Measurements from ENCODE around the gene CDX2. TPM values are rescaled to one million over a fixed set of nuclear protein-coding genes. Genes with fewer than 3 reads are reported as not detected.

CDX2 gene
- total RNA-seq, 1 donor from 2014 or later, result not detected

DNA sequence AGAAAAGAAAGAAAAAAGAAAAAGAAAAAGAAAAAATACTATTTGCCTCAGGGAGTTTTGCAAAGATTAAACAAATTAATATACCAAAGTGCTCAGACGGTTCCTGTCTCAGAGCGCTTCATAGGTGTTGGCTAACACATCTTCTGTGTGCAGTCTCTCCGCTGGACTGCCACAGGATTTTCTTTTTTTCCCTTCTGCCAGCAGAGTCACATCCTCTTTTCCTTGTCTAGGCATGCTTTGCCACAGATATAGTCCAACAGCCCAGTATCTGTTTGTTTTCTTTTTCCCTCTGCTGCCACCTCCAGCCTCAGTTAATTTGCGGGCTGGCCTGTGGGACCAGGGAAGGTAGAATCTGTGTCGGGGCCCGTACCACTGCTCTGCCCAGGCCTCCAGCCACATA is 22.8 kb upstream of the CDX2 start:
- H3K4me3 Mint-ChIP-seq (ENCODE audit: low read depth), result no peak overlapping the region
- no peak overlapping the region for H3K27ac Mint-ChIP-seq
- peaks cover 2% of the 10 kb centered on the region for H3K27me3 Mint-ChIP-seq (ENCODE audit: low read depth)
- no peak for DNase-seq (ENCODE audit: low spot score)
- H3K9me3 Mint-ChIP-seq, result no peaks in the 10 kb centered on the region
- H3K4me1 Mint-ChIP-seq (ENCODE audit: low read depth), result no peaks in the 10 kb centered on the region
- intact Hi-C loops (cut with micrococcal nuclease), result no loop called here
- H3K36me3 Mint-ChIP-seq (ENCODE audit: low read depth), result no peaks in the 10 kb centered on the region

DNA sequence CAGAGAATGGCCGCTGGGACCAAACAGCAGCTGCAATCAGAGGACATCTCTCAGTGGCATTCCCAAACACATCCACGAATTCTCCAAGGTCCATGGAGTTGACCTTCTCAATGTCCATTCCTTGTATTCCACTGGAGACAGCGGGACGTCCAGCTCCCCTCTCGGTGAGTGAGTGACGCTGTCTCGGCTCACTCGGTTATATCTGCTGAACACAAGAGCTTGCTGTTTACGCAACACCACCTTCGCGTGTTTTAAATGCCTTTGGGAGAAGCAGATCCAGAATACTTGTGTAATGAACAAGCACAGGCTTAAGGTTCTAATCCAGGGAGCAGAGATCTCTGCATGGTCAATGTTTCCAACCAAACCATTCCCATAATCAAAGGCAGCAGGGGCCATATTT is 19.4 kb upstream of the CDX2 start, which contains the start of gene URAD:
Gene URAD (minus strand): TSS at position 174 of the 400 bp plus-strand sequence. CDS start 56 bp downstream, at position 118.
- no peak for DNase-seq (ENCODE audit: low spot score)
- peaks cover 8% of the 10 kb centered on the region for H3K27me3 Mint-ChIP-seq (ENCODE audit: low read depth)
- H3K36me3 Mint-ChIP-seq (ENCODE audit: low read depth), result no peaks in the 10 kb centered on the region
- H3K4me3 Mint-ChIP-seq (ENCODE audit: low read depth), result no peak within 1 kb of the TSS
- intact Hi-C loops (cut with micrococcal nuclease), result no loop called here
- H3K4me1 Mint-ChIP-seq (ENCODE audit: low read depth), result no peaks in the 10 kb centered on the region
- H3K27ac Mint-ChIP-seq, result no peak within 1 kb of the TSS
- H3K9me3 Mint-ChIP-seq, result no peaks in the 10 kb centered on the region

DNA sequence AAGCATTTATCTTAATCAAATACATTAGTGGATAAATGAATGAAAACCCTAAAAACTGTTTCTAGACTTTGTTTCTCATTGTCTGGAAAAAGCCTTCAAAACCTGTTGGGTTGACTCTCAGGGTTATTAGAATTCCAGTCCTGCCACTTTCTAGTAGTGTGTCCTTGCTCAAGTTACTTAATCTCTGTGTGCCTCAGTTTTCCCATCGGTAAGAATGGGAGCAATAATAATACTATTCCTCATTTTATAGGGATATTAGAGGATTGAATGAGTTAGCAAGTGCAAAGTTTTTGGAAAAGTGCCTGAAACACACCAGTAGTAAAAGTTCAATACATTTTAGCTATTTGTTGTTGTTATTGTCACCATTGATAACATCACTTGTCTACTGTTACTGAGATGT is 16.5 kb upstream of the CDX2 start:
- no peaks in the 10 kb centered on the region for H3K4me1 Mint-ChIP-seq (ENCODE audit: low read depth)
- no peak overlapping the region for H3K4me3 Mint-ChIP-seq (ENCODE audit: low read depth)
- peaks cover 33% of the 10 kb centered on the region for H3K27me3 Mint-ChIP-seq (ENCODE audit: low read depth)
- H3K9me3 Mint-ChIP-seq, result no peaks in the 10 kb centered on the region
- H3K36me3 Mint-ChIP-seq (ENCODE audit: low read depth), result no peaks in the 10 kb centered on the region
- intact Hi-C loops (cut with micrococcal nuclease), result loop anchor here (2.0 kb wide), 1 partner anchor 623 kb away; no protein-coding TSS in a partner anchor
- no peak for DNase-seq (ENCODE audit: low spot score)
- H3K27ac Mint-ChIP-seq, result no peak overlapping the region

DNA sequence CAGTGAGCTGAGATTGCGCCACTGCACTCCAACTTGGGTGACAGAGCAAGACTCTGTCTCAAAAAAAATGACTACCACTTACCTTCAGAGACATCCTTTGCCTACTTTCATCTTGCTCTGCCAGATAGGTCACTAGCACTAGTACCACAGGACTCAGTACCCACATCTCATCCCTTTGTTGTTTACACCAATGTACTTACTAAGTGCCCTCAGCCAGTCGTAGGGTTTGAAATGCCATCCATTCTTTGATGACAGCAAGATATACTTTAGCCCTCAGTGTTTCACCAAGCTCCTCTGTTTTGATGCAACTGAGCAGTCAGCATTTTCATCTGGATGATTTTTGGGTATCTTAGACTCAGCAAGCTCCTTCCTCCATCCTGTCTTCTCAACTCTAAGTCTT is 13.2 kb upstream of the CDX2 start:
- H3K36me3 Mint-ChIP-seq (ENCODE audit: low read depth), result no peaks in the 10 kb centered on the region

DNA sequence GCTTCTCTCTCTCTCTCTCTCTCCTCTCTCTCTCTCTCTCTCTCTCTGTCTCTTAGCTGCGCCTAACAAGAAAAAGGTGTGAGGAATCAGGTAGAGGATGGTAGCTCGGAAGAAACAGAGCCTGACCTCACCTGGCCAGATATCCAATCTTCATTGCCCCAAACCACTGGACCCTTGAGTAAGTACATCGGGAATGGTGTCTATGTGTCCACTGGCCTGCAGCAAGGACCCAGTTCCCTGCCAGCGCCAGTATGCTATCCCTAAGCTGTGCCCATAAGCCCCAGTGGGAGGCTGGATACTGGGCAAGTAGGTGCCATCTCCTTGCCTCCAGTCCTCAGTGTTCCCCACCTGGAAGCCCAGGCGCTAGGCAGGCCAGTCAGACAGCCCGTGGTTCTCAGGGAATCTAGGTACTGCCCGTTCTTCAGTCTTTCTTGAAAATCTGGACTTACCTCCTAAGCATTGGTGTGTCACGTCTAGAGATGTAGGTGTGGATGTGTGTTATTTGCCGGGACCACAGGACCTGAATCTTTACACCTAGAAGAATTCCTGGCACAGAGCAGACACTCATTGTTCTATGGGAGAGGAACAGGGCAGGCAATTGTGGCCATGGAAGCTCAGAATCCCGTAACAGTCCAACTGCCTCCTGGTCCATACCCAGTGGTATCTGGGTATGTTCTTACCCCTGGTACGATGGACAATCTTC is 12.0 kb upstream of the CDX2 start:
- Mint-ChIP-seq H3K36me3 (ENCODE audit: low read depth) (no peaks in the 10 kb centered on the region), H3K9me3 (no peaks in the 10 kb centered on the region), H3K27ac (no peak overlapping the region), H3K4me3 (ENCODE audit: low read depth) (no peak overlapping the region), H3K4me1 (ENCODE audit: low read depth) (peaks cover 2% of the 10 kb centered on the region), H3K27me3 (ENCODE audit: low read depth) (peaks cover 59% of the 10 kb centered on the region)
- no peak for DNase-seq (ENCODE audit: low spot score)
- intact Hi-C loops (cut with micrococcal nuclease), result loop anchor here (5.0 kb wide), 1 partner anchor 604 kb away; no protein-coding TSS in a partner anchor

More for the DNA sequence above, 13.2 kb upstream of the CDX2 start:
- peaks cover 54% of the 10 kb centered on the region for H3K27me3 Mint-ChIP-seq (ENCODE audit: low read depth)
- no peak overlapping the region for H3K27ac Mint-ChIP-seq
- H3K9me3 Mint-ChIP-seq, result no peaks in the 10 kb centered on the region
- H3K4me1 Mint-ChIP-seq (ENCODE audit: low read depth), result peaks cover 2% of the 10 kb centered on the region
- no peak overlapping the region for H3K4me3 Mint-ChIP-seq (ENCODE audit: low read depth)
- intact Hi-C loops (cut with micrococcal nuclease), result loop anchor here (5.0 kb wide), 1 partner anchor 605 kb away; no protein-coding TSS in a partner anchor
- DNase-seq (ENCODE audit: low spot score), result no peak

DNA sequence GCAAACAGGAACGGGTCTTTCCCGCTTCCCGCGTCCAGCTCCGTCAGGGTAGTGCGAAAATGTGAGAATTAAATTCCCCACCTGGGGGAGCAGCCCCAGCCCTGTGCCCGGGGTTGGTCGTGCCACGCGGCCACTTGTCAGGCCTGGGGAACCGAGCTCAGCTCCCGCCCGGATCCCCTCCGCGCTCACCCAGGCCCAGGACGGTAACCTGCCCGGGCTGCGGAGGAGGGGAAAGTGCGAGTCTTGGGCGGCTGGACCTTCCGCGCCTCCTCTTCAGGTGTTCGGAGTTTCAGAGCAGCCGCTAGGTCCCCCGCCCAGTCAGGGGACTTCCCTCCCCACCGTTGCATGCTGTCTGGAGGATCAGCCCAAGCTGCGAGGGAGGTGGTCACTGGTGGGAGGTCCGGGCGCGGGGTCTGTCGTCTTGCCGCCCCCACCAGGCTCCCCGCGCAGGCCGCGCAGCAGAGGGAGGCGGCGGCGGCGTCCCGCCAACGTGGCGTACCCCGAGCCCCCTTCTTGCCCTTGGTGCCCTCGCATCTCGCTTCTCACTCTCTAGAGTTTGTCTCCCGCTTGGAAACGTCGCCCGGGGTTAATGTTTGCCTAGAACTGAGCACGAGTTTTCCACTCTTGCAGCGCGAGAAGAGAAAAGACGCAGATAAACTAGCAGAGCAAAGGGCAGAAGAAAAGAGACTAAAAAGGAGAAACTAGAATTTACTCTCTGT is 11.3 kb upstream of the CDX2 start:
- DNase-seq (ENCODE audit: low spot score), result no peak
- Mint-ChIP-seq H3K4me1 (ENCODE audit: low read depth) (peaks cover 4% of the 10 kb centered on the region), H3K36me3 (ENCODE audit: low read depth) (no peaks in the 10 kb centered on the region), H3K27me3 (ENCODE audit: low read depth) (peaks cover 66% of the 10 kb centered on the region), H3K4me3 (ENCODE audit: low read depth) (no peak overlapping the region), H3K27ac (no peak overlapping the region), H3K9me3 (no peaks in the 10 kb centered on the region)
- intact Hi-C loops (cut with micrococcal nuclease), result loop anchor here (5.0 kb wide), 1 partner anchor 603 kb away; no protein-coding TSS in a partner anchor

DNA sequence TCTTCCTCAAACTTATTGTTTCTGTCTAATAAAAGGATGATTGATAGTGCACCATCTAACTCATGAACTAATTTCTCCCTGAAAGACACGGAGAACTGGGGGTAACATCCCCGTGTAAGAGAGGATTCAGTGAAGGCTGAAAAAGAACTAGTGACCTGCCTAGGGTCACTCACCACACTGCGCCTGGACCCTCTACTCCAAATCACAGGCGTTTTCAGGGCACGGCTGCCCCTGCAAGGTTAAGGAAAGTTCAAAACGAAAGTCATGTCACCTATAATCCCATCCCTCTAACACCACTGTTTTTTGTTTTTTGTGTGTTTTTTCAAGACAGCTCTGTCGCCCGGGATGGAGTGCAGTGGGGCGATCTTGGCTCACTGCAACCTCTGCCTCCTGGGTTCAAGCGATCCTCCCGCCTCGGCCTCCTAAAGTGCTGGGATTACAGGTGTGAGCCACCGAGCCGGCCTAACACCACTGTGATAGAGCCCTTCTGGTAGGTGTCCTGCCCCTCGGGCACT is 10.7 kb upstream of the CDX2 start:
- no peak overlapping the region for H3K4me3 Mint-ChIP-seq (ENCODE audit: low read depth)
- no peak overlapping the region for H3K27ac Mint-ChIP-seq

DNA sequence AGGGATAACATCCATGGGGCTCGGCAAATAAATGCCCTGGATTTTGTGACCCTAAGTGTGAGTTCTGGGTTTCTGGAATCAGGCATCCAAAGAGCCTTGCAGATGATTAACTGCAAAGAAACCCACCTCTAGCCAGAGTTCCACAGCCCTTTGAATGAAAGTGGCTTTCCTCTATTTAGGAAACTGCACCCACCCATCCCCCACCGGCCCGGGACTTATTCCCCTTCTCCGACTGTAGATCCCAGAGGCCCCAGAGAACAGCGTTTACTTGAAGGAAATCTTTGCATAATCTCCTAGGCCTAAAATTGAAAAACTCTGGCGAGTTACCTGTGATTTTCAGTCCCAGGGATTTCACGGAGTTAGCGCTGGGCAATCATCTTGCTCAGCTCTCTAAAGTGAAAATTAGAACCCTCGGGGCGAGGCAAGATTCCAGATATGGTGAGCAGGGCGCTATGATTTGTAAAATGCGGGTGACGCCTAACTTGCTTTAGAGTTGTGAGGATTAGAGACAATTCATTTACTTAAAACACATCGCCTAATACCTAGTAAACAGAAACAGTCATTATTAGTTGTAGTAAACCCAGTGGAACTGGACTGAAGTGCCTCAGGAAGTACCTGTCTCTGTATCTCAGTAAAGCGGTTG is 10.0 kb upstream of the CDX2 start:
- Mint-ChIP-seq H3K27me3 (ENCODE audit: low read depth) (peaks cover 78% of the 10 kb centered on the region), H3K4me1 (ENCODE audit: low read depth) (peaks cover 5% of the 10 kb centered on the region), H3K4me3 (ENCODE audit: low read depth) (no peak overlapping the region), H3K36me3 (ENCODE audit: low read depth) (no peaks in the 10 kb centered on the region), H3K9me3 (no peaks in the 10 kb centered on the region), H3K27ac (no peak overlapping the region)
- no peak for DNase-seq (ENCODE audit: low spot score)
- intact Hi-C loops (cut with micrococcal nuclease), result loop anchor here (2.0 kb wide), 1 partner anchor 186 kb away; the partner anchor contains the start of gene GSX1

More for the DNA sequence above, 10.7 kb upstream of the CDX2 start:
- H3K9me3 Mint-ChIP-seq, result no peaks in the 10 kb centered on the region
- intact Hi-C loops (cut with micrococcal nuclease), result loop anchor here (2.0 to 5.0 kb wide), 2 partner anchors 187 to 603 kb away; partner anchors contain the start of gene GSX1
- peaks cover 5% of the 10 kb centered on the region for H3K4me1 Mint-ChIP-seq (ENCODE audit: low read depth)
- H3K27me3 Mint-ChIP-seq (ENCODE audit: low read depth), result peaks cover 72% of the 10 kb centered on the region
- DNase-seq (ENCODE audit: low spot score), result no peak
- no peaks in the 10 kb centered on the region for H3K36me3 Mint-ChIP-seq (ENCODE audit: low read depth)

DNA sequence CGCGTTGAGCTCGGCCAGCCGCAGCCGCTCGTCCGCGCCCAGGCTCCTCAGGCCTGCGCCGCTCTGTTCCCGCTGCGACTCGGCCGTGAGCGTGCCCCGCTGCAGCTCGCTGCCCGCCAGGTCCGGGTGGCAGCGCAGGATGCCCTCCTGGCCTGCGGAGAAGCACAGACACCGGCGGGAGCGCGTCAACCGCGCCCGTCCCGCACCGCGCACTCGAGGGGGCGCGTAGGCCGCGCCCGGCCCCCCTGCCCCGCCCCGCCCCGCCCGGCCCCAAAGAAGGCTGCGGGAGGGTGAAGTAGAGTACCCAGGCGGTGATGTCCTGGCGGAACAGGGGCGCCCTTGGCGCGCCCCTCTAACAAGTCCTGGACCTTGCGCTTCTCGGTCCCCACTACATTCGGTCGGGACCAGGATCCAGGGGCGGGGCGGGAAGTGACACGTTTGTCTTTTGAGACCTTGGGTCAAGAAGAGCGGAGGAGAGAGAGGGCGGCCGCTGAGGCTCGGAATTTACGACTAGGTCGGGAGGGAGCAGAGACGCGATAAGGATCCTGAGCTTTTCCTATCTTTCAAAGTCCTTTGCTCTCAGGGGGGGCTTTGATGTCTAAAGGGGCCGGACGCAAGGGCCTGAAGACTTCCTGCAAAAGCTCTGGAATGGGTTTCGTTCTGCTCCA is 9.3 kb upstream of the CDX2 start:
- no peak for DNase-seq (ENCODE audit: low spot score)
- H3K27me3 Mint-ChIP-seq (ENCODE audit: low read depth), result peaks cover 83% of the 10 kb centered on the region
- no peak overlapping the region for H3K27ac Mint-ChIP-seq
- H3K4me3 Mint-ChIP-seq (ENCODE audit: low read depth), result no peak overlapping the region
- H3K4me1 Mint-ChIP-seq (ENCODE audit: low read depth), result peaks cover 5% of the 10 kb centered on the region
- no peaks in the 10 kb centered on the region for H3K36me3 Mint-ChIP-seq (ENCODE audit: low read depth)
- no peaks in the 10 kb centered on the region for H3K9me3 Mint-ChIP-seq
- intact Hi-C loops (cut with micrococcal nuclease), result loop anchor here (2.0 kb wide), 1 partner anchor 186 kb away; the partner anchor contains the start of gene GSX1

DNA sequence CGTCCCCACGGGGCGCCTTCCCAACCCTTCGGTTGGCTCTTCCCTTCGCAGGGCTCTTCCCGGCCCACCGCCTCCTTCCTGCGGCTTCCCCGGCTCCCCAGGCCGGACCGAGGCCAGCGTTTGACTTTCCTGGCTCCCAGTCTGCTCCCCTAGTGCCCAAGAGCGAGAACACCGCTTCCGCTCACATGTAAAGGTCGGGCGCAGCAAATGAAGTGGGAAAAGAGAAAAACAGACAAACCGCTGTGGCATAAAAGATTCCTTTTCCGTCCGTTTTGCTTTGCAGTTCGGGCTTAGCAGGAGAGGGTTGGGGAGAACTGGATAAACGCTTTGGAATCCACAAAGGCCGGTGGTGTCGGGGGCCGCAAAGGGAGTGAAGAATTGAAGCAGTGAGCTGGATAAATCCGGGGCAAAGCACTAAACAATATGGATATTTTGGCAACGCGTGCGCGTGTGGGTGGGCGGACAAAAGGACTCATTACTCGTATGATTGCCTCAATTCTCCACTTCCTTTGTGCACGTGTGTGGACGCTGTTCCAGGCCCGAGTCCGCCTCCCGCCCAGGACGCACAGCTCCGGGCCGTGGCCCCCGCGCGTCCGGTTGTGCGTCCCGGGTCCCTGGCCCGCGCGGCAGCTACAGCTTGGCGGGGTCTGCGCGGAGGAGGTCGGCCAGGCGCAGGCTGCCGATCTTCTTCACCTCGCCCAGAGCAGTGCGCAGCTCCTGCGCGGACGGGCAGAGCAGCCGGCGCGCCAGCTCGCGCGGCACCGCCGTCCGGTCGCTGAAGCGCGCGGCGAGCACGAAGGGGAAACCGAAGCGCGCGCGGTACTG is 8.6 kb upstream of the CDX2 start:
- no peak for DNase-seq (ENCODE audit: low spot score)
- Mint-ChIP-seq H3K27ac (peak overlapping the region; percentile 74), H3K27me3 (ENCODE audit: low read depth) (peaks cover 81% of the 10 kb centered on the region), H3K4me3 (ENCODE audit: low read depth) (no peak overlapping the region), H3K9me3 (no peaks in the 10 kb centered on the region), H3K4me1 (ENCODE audit: low read depth) (peaks cover 5% of the 10 kb centered on the region), H3K36me3 (ENCODE audit: low read depth) (no peaks in the 10 kb centered on the region)
- intact Hi-C loops (cut with micrococcal nuclease), result loop anchor here (2.0 kb wide), 2 partner anchors 55 to 185 kb away; partner anchors contain the start of gene GSX1

DNA sequence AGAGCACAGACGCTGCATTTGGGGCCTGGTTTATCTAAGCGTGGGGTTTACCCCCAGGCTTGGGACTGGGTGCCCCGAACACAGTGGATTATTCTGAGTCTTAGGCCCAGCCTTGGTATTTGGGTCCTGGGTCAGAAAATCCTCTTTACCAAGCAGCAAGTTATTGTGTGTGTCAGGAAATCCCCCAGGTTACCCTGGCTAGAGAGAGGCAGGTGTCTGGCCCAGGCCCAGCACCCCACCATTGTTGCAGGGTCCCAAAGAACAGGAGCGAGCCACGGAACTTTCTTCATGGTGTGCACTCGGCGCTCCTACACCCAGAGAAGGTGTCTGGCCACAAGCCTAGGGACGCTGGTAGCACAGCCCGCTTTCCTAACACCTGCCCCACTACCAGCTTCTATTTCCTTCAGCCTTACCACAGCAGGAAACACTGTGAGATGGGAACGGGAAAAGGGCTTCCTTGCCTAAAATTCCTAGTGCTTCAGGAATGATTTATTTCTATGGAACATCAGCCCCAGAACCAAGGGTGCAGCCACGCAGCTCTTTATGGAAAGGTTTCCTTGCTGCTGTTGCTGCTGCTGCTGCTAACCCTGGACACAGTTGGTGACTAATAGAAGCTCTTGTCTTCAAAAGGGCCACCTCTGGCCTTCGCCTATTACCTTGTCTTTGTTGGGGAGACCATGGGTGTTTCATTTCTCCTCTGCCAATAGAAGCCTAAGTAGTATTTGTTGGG is 7.4 kb upstream of the CDX2 start:
- Mint-ChIP-seq H3K27me3 (ENCODE audit: low read depth) (peaks cover 79% of the 10 kb centered on the region), H3K27ac (no peak overlapping the region), H3K36me3 (ENCODE audit: low read depth) (no peaks in the 10 kb centered on the region), H3K4me1 (ENCODE audit: low read depth) (peaks cover 5% of the 10 kb centered on the region), H3K9me3 (no peaks in the 10 kb centered on the region), H3K4me3 (ENCODE audit: low read depth) (no peak overlapping the region)
- DNase-seq (ENCODE audit: low spot score), result no peak
- intact Hi-C loops (cut with micrococcal nuclease), result loop anchor here (2.0 kb wide), 1 partner anchor 54 kb away; no protein-coding TSS in a partner anchor

All from activated T-helper 2 cell treated with anti-CD3 and anti-CD28 coated beads, Interferon-gamma antibody, Interleukin-2, Interleukin-4, amounts not matched to agents 10 μg/mL and 5 μg/mL and 100 μg/mL, durations not matched to agents 14 hours and 24 hours and 36 hours (primary cell).